ENCODE results near the gene TCAP. TPM values are rescaled to one million over a fixed set of nuclear protein-coding genes. Genes with fewer than 3 reads are reported as not detected.

The TCAP gene
- total RNA-seq, 1 experiment from 2014 or later = 1.6 TPM

GRCh38 chr17:39673335-39674081, 8.4 kb downstream of the TCAP start:
- CTCF ChIA-PET = interaction anchor here (0.6 to 1.1 kb wide), 2 partner anchors 40 to 52 kb away, joined by 4 to 8 read pairs; no protein-coding TSS in a partner anchor
- Histone ChIP-seq H3K9me3 (ENCODE audit: control insufficient read depth, insufficient read depth, low read depth, low read length) (no peaks in the 10 kb centered on the region), H3K27me3 (ENCODE audit: control insufficient read depth, insufficient read depth, low read length) (no peaks in the 10 kb centered on the region), H3K36me3 (ENCODE audit: control insufficient read depth, insufficient read depth, low read length) (no peaks in the 10 kb centered on the region), H3K4me3 (ENCODE audit: low read depth in 2 of 2, low read length in 2 of 2) (no peak overlapping the region), H3K27ac (ENCODE audit: low read length) (no peak overlapping the region), H3K4me1 (ENCODE audit: control insufficient read depth, insufficient read depth, low read length) (peaks cover 8% of the 10 kb centered on the region; the same call in 1 of the 2 replicates)
- DNase-seq (ENCODE audit: low read depth, low spot score) (no peak), ATAC-seq (no peak)
- TF ChIP-seq CTCF (IDR thresholded peaks at IDR 0.05) = no peak
- no peak for TF ChIP-seq TCF7L2 (IDR thresholded peaks at IDR 0.05; ENCODE audit: low read depth, low read length)
- no peak for TF ChIP-seq POLR2AphosphoS5 (IDR thresholded peaks at IDR 0.05; ENCODE audit: low read depth, low read length)
- TF ChIP-seq, protein P1, sequence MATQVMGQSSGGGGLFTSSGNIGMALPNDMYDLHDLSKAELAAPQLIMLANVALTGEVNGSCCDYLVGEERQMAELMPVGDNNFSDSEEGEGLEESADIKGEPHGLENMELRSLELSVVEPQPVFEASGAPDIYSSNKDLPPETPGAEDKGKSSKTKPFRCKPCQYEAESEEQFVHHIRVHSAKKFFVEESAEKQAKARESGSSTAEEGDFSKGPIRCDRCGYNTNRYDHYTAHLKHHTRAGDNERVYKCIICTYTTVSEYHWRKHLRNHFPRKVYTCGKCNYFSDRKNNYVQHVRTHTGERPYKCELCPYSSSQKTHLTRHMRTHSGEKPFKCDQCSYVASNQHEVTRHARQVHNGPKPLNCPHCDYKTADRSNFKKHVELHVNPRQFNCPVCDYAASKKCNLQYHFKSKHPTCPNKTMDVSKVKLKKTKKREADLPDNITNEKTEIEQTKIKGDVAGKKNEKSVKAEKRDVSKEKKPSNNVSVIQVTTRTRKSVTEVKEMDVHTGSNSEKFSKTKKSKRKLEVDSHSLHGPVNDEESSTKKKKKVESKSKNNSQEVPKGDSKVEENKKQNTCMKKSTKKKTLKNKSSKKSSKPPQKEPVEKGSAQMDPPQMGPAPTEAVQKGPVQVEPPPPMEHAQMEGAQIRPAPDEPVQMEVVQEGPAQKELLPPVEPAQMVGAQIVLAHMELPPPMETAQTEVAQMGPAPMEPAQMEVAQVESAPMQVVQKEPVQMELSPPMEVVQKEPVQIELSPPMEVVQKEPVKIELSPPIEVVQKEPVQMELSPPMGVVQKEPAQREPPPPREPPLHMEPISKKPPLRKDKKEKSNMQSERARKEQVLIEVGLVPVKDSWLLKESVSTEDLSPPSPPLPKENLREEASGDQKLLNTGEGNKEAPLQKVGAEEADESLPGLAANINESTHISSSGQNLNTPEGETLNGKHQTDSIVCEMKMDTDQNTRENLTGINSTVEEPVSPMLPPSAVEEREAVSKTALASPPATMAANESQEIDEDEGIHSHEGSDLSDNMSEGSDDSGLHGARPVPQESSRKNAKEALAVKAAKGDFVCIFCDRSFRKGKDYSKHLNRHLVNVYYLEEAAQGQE (IDR thresholded peaks at IDR 0.05; ENCODE audit: insufficient read depth in 1 of 2, low read depth in 2 of 2, low read length in 1 of 2) = no peak
- TF ChIP-seq SIN3A (IDR thresholded peaks at IDR 0.05; ENCODE audit: borderline replicate concordance, insufficient read depth, low read depth, low read length) = no peak
- intact Hi-C loops (cut with micrococcal nuclease; ENCODE audit: unreplicated experiment) = loop anchor here (5.0 kb wide), 1 partner anchor 51 kb away; no protein-coding TSS in a partner anchor
- no TSS peak for BruUV-seq (replicated peaks)
- POLR2A ChIA-PET = no interaction called here
- in situ Hi-C loops (cut with HindIII; ENCODE audit: low pct_unique_long_range_greater_than_20kb, low sequenced_read_pairs) = no loop called here

- Histone ChIP-seq H3K27me3 (ENCODE audit: control insufficient read depth, insufficient read depth, low read length) (no peaks in the 10 kb centered on the region), H3K4me3 (ENCODE audit: low read depth in 2 of 2, low read length in 2 of 2) (no peak overlapping the region), H3K4me1 (ENCODE audit: control insufficient read depth, insufficient read depth, low read length) (peaks cover 5% of the 10 kb centered on the region; the same call in 1 of the 2 replicates), H3K27ac (ENCODE audit: low read length) (no peak overlapping the region), H3K9me3 (ENCODE audit: control insufficient read depth, insufficient read depth, low read depth, low read length) (no peaks in the 10 kb centered on the region), H3K36me3 (ENCODE audit: control insufficient read depth, insufficient read depth, low read length) (no peaks in the 10 kb centered on the region)
- in situ Hi-C loops (cut with HindIII; ENCODE audit: low pct_unique_long_range_greater_than_20kb, low sequenced_read_pairs) (no loop called here), intact Hi-C loops (cut with micrococcal nuclease; ENCODE audit: unreplicated experiment) (loop anchor here (5.0 kb wide), 1 partner anchor 52 kb away; no protein-coding TSS in a partner anchor)
- no TSS peak for BruUV-seq (replicated peaks)
- no peak for ATAC-seq
- ChIA-PET POLR2A (no interaction called here), CTCF (no interaction called here)
- no peak for DNase-seq (ENCODE audit: low read depth, low spot score)
- TF ChIP-seq CTCF (IDR thresholded peaks at IDR 0.05) (no peak), TCF7L2 (IDR thresholded peaks at IDR 0.05; ENCODE audit: low read depth, low read length) (no peak), POLR2AphosphoS5 (IDR thresholded peaks at IDR 0.05; ENCODE audit: low read depth, low read length) (no peak), SIN3A (IDR thresholded peaks at IDR 0.05; ENCODE audit: borderline replicate concordance, insufficient read depth, low read depth, low read length) (no peak)
- TF ChIP-seq, protein P1 (IDR thresholded peaks at IDR 0.05; ENCODE audit: insufficient read depth in 1 of 2, low read depth in 2 of 2, low read length in 1 of 2) = no peak
These were observed 9.0 kb downstream of the TCAP start for GRCh38 chr17:39674179-39674578.
